Endothelial cell (in vitro differentiated cells): ENCODE results near the gene EEF1B2. TPM values are rescaled to one million over a fixed set of nuclear protein-coding genes. Genes with fewer than 3 reads are reported as not detected.
A peak's percentile ranks its signal among the peaks of the same experiment; 100 is the strongest.
"Not testable (repeated sequence)": the region's sequence is repeated elsewhere in the genome, so short reads cannot be mapped to it uniquely, and the experiment has no call there.

Experiments
- DNase-seq: peaks from one replicate; pipeline ENCODE4 v3.0.0; 2021; ENCODE audit warnings: low spot score
- H3K27ac Mint-ChIP-seq: one replicate; pipeline ENCODE4 v1.8.0; 2021; ENCODE audit warnings: mixed read lengths, inconsistent platforms; ENCODE audit not compliant: unreplicated experiment
- H3K27me3 Mint-ChIP-seq: one replicate; pipeline ENCODE4 v1.8.0; 2021; ENCODE audit warnings: mild to moderate bottlenecking, moderate library complexity, mixed read lengths, inconsistent platforms; ENCODE audit not compliant: unreplicated experiment
- H3K36me3 Mint-ChIP-seq: one replicate; pipeline ENCODE4 v1.8.0; 2021; ENCODE audit warnings: mild to moderate bottlenecking, low read depth, mixed read lengths, inconsistent platforms; ENCODE audit not compliant: unreplicated experiment
- H3K4me1 Mint-ChIP-seq: one replicate; pipeline ENCODE4 v1.8.0; 2021; ENCODE audit warnings: mild to moderate bottlenecking, mixed read lengths, inconsistent platforms; ENCODE audit not compliant: unreplicated experiment
- H3K4me3 Mint-ChIP-seq: one replicate; pipeline ENCODE4 v1.8.0; 2021; ENCODE audit warnings: mild to moderate bottlenecking, mixed read lengths, inconsistent platforms; ENCODE audit not compliant: unreplicated experiment
- H3K9me3 Mint-ChIP-seq: one replicate; pipeline ENCODE4 v1.8.0; 2021; ENCODE audit warnings: mixed read lengths, inconsistent platforms; ENCODE audit not compliant: unreplicated experiment
- CTCF ChIP-seq: fragments of 200-600 bp; sonication (generic); IDR thresholded peaks from one replicate; pipeline ENCODE4 v1.5.0; 2021; ENCODE audit warnings: antibody characterized with exemption; ENCODE audit not compliant: unreplicated experiment
- total RNA-seq: library from RNA; stranded (reverse); fragmentation: NEBNext Ultra II Directional; extraction: Animal tissue kit (Norgen Biotek cat#: 25700); gene quantifications from one replicate; pipeline ENCODE4 v1.2.1, GENCODE V29; 2021; ENCODE audit not compliant: unreplicated experiment

The EEF1B2 gene
- total RNA-seq, 1 donor from 2014 or later, result 668 TPM

- no peak for DNase-seq
- H3K36me3 Mint-ChIP-seq, result peaks cover 29% of the 10 kb centered on the region
- no peaks in the 10 kb centered on the region for H3K27me3 Mint-ChIP-seq
- TF ChIP-seq CTCF, result no peak
- no peak overlapping the region for H3K4me3 Mint-ChIP-seq
- no peak overlapping the region for H3K27ac Mint-ChIP-seq
- H3K9me3 Mint-ChIP-seq, result no peaks in the 10 kb centered on the region
- H3K4me1 Mint-ChIP-seq, result no peaks in the 10 kb centered on the region
These were observed 14.0 kb upstream of the EEF1B2 start for GRCh38 chr2:206145665-206146064.

DNA sequence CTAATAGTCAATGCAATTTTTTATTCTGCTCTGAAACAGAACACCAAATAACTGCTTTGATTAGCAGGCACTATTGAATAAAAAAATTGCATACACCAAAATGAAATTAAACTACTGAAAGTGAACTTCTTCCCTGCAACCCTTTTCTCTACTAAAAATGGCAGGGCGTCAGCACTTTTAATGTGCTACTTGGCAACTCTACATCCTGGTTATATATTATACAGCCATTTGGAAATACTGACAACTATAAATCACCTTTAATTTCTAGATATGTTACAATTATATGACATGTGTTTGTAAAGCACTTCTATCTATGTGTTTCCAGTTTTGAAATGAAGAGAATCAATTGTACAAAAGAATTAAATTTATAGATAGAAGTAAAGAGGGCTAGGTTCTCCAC, 10.4 kb upstream of the EEF1B2 start:
- no peak overlapping the region for H3K27ac Mint-ChIP-seq
- H3K36me3 Mint-ChIP-seq, result peaks cover 26% of the 10 kb centered on the region
- H3K9me3 Mint-ChIP-seq, result no peaks in the 10 kb centered on the region
- TF ChIP-seq CTCF, result no peak
- peaks cover 2% of the 10 kb centered on the region for H3K27me3 Mint-ChIP-seq
- DNase-seq, result no peak
- H3K4me1 Mint-ChIP-seq, result no peaks in the 10 kb centered on the region
- no peak overlapping the region for H3K4me3 Mint-ChIP-seq

DNA sequence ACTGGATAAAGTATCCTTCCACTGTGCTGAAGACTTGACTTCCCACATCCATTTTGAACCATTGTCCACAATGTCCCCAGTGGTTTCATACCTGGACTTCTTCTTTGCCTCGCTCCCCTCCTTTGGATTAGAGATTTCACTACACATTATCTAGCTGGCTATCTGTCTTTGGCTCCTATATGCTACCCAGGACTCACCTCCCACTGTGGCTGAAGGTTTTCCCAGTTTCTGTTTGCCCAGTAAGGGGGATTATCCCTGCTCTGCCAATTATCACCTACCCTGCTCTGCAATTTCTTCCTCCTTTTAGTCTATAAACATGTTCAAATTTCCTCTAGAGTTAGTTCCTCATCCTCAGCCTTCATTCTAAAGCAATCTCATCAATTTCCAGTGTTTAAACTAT, 9.5 kb upstream of the EEF1B2 start:
- TF ChIP-seq CTCF, result no peak
- DNase-seq, result no peak
- no peaks in the 10 kb centered on the region for H3K4me1 Mint-ChIP-seq

DNA sequence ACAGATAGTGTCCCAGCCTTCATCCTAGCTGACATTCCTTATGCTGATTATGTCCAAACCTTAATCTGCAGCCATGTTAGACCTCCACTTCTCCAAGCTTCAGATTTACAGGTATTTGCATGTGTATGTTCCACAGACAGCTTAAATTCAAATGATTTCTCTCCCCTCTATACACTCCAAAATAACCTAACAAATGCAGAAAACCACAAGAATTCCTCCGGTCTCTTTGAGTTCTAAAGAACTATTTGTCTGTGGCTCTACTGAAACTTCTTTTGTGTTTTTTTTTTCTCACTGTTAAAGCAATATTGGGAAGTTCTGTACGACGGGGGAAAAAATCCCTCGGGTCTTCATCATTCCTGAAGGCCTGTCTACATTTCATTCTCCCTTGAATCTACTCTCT, 9.1 kb upstream of the EEF1B2 start:
- Mint-ChIP-seq H3K36me3 (peaks cover 26% of the 10 kb centered on the region), H3K4me1 (no peaks in the 10 kb centered on the region), H3K4me3 (no peak overlapping the region), H3K9me3 (no peaks in the 10 kb centered on the region), H3K27me3 (peaks cover 2% of the 10 kb centered on the region), H3K27ac (no peak overlapping the region)
- no peak for TF ChIP-seq CTCF
- no peak for DNase-seq

More for the DNA sequence above, 9.5 kb upstream of the EEF1B2 start:
- H3K27me3 Mint-ChIP-seq, result peaks cover 2% of the 10 kb centered on the region
- no peaks in the 10 kb centered on the region for H3K9me3 Mint-ChIP-seq
- H3K27ac Mint-ChIP-seq, result no peak overlapping the region
- peaks cover 26% of the 10 kb centered on the region for H3K36me3 Mint-ChIP-seq
- H3K4me3 Mint-ChIP-seq, result no peak overlapping the region

- Mint-ChIP-seq H3K9me3 (no peaks in the 10 kb centered on the region), H3K36me3 (peaks cover 23% of the 10 kb centered on the region), H3K27ac (no peak overlapping the region), H3K4me1 (peaks cover 4% of the 10 kb centered on the region), H3K27me3 (peaks cover 2% of the 10 kb centered on the region), H3K4me3 (no peak overlapping the region)
- no peak for TF ChIP-seq CTCF
- no peak for DNase-seq
These were observed 5.5 kb upstream of the EEF1B2 start for GRCh38 chr2:206154197-206154596.

DNA sequence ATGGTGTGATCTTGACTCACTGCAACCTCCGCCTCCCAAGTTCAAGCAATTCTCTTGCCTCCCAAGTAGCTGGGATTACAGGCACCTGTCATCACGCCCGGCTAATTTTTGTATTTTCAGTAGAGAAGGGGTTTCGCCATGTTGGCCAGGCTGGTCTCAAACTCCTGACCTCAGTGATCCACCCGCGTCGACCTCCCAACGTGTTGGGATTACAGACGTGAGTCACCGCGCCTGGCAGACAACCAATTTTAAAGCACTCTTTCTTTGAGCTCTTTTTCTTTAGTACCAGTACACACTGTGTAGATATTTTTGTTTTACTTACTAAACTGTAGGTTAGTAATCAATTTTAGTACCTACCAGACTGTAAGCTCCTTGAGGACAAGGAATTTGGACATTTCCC, 2.7 kb upstream of the EEF1B2 start:
- peaks cover 13% of the 10 kb centered on the region for H3K36me3 Mint-ChIP-seq
- H3K4me1 Mint-ChIP-seq, result peaks cover 16% of the 10 kb centered on the region
- H3K4me3 Mint-ChIP-seq, result peak overlapping the region; percentile 37
- H3K27ac Mint-ChIP-seq, result peak overlapping the region; percentile 36
- H3K9me3 Mint-ChIP-seq, DNase-seq, H3K27me3 Mint-ChIP-seq: not testable (repeated sequence)
